GM21723 (cell line): Measurements from ENCODE around the gene IQCC.

Experiments used
- ATAC-seq: cut with Tn5 transposase; IDR thresholded peaks from one replicate; pipeline ENCODE4 v1.9.1; 2021; ENCODE audit warnings: mild to moderate bottlenecking, moderate library complexity; ENCODE audit not compliant: unreplicated experiment

Gene IQCC

GRCh38 chr1:32195531-32195930 lies 9.9 kb upstream of the IQCC start:
- ATAC-seq = no peak

- ATAC-seq = no peak
Measured at GRCh38 chr1:32195972-32196823, 9.3 kb upstream of the IQCC start.

GRCh38 chr1:32197074-32197473 lies 8.4 kb upstream of the IQCC start:
- no peak for ATAC-seq

- ATAC-seq = no peak
Measured at GRCh38 chr1:32197837-32198236, 7.6 kb upstream of the IQCC start.

GRCh38 chr1:32198237-32199042 lies 7.0 kb upstream of the IQCC start:
- no peak for ATAC-seq

GRCh38 chr1:32199043-32199716 lies 6.3 kb upstream of the IQCC start:
- ATAC-seq = no peak

- no peak for ATAC-seq
Measured at GRCh38 chr1:32199717-32200072, 5.8 kb upstream of the IQCC start.

GRCh38 chr1:32200226-32201010 lies 5.1 kb upstream of the IQCC start, which contains the start of gene CCDC28B:
Gene CCDC28B (plus strand): TSS chr1:32200595. CDS start chr1:32201936, 1,341 bp downstream.
- ATAC-seq = no peak

GRCh38 chr1:32201011-32201855 lies 4.2 kb upstream of the IQCC start:
- ATAC-seq = peak; percentile 37

- ATAC-seq = no peak
Measured at GRCh38 chr1:32204943-32205361, 519 bp upstream of the IQCC start.

- ATAC-seq = no peak
Measured at GRCh38 chr1:32208469-32208868, 3.0 kb downstream of the IQCC start.

GRCh38 chr1:32208891-32209328 lies 3.4 kb downstream of the IQCC start, which contains the start of gene DCDC2B:
Gene DCDC2B (plus strand): TSS chr1:32209089. CDS start chr1:32209094, 5 bp downstream.
- no peak for ATAC-seq

- peak; percentile 51 for ATAC-seq
Measured at GRCh38 chr1:32215629-32216480, 10.4 kb downstream of the IQCC start.

- no peak for ATAC-seq
Measured at GRCh38 chr1:32216566-32216965, 11.1 kb downstream of the IQCC start.

- no peak for ATAC-seq
Measured at GRCh38 chr1:32219022-32219421, 13.6 kb downstream of the IQCC start.

GRCh38 chr1:32220746-32221580 lies 15.5 kb downstream of the IQCC start:
- no peak for ATAC-seq

GRCh38 chr1:32221581-32221979 lies 16.1 kb downstream of the IQCC start:
- no peak for ATAC-seq
